HG03139 (cell line): ENCODE results near the gene LGALS1.

ENCODE experiments used
- ATAC-seq: cut with Tn5 transposase; IDR thresholded peaks from one replicate; pipeline ENCODE4 v1.9.1; 2021; ENCODE audit not compliant: unreplicated experiment

LGALS1 gene

GRCh38 chr22:37674951-37675929, at the start of gene LGALS1:
Gene LGALS1, plus strand, starts transcription at chr22:37675636. Its CDS starts 67 bp downstream, at chr22:37675703.
- peak; percentile 42 for ATAC-seq

GRCh38 chr22:37625737-37626136, 49.7 kb upstream of the LGALS1 start:
- no peak for ATAC-seq

- ATAC-seq, result no peak
These were observed 49.3 kb upstream of the LGALS1 start for GRCh38 chr22:37626144-37626543.

GRCh38 chr22:37626556-37627075, 48.8 kb upstream of the LGALS1 start:
- ATAC-seq, result no peak

- ATAC-seq, result no peak
These were observed 48.3 kb upstream of the LGALS1 start for GRCh38 chr22:37627121-37627520.

GRCh38 chr22:37627545-37627944, 47.9 kb upstream of the LGALS1 start:
- ATAC-seq, result no peak

GRCh38 chr22:37628830-37629229, 46.6 kb upstream of the LGALS1 start:
- ATAC-seq, result no peak

GRCh38 chr22:37629928-37630327, 45.5 kb upstream of the LGALS1 start:
- ATAC-seq, result no peak

- ATAC-seq, result no peak
These were observed 44.5 kb upstream of the LGALS1 start for GRCh38 chr22:37630839-37631435.

- ATAC-seq, result no peak
These were observed 43.8 kb upstream of the LGALS1 start for GRCh38 chr22:37631448-37632173.

GRCh38 chr22:37632174-37633088, 43.0 kb upstream of the LGALS1 start:
- peak; percentile 14 for ATAC-seq

GRCh38 chr22:37633089-37633624, 42.3 kb upstream of the LGALS1 start:
- peak; percentile 41 for ATAC-seq

GRCh38 chr22:37633625-37634416, 41.6 kb upstream of the LGALS1 start:
- ATAC-seq, result peak; percentile 38

- no peak for ATAC-seq
These were observed 41.0 kb upstream of the LGALS1 start for GRCh38 chr22:37634417-37634924.

- no peak for ATAC-seq
These were observed 40.3 kb upstream of the LGALS1 start for GRCh38 chr22:37635157-37635556.

GRCh38 chr22:37636186-37636948, 39.1 kb upstream of the LGALS1 start:
- no peak for ATAC-seq

- no peak for ATAC-seq
These were observed 38.5 kb upstream of the LGALS1 start for GRCh38 chr22:37636949-37637273.

- no peak for ATAC-seq
These were observed 36.9 kb upstream of the LGALS1 start for GRCh38 chr22:37638391-37639069.
